ENCODE results near the gene ARHGEF17.

ARHGEF17 gene

GRCh38 chr11:73280626-73281025 is 27.4 kb upstream of the ARHGEF17 start:
- TF ChIP-seq CTCF (IDR thresholded peaks at IDR 0.05; ENCODE audit: poor library complexity, severe bottlenecking), result no peak

GRCh38 chr11:73281201-73281741 is 26.8 kb upstream of the ARHGEF17 start:
- H3K36me3 ChIP-seq (ENCODE audit: low read depth), result no peaks in the 10 kb centered on the region
- H3K27me3 ChIP-seq (ENCODE audit: insufficient read depth, poor library complexity, severe bottlenecking), result no peaks in the 10 kb centered on the region
- H3K27ac ChIP-seq (ENCODE audit: poor library complexity, severe bottlenecking), result no peak overlapping the region
- no peak overlapping the region for H3K4me3 ChIP-seq (ENCODE audit: severe bottlenecking)
- H3K9me3 ChIP-seq (ENCODE audit: severe bottlenecking), result no peaks in the 10 kb centered on the region
- ATAC-seq (ENCODE audit: low read depth) (no peak), DNase-seq (ENCODE audit: low spot score) (peak; percentile 19)
- no peaks in the 10 kb centered on the region for H3K4me1 ChIP-seq (ENCODE audit: insufficient read depth, poor library complexity, severe bottlenecking)
- TF ChIP-seq CTCF (IDR thresholded peaks at IDR 0.05; ENCODE audit: poor library complexity, severe bottlenecking), result no peak

More at GRCh38 chr11:73280626-73281025, 27.4 kb upstream of the ARHGEF17 start:
- Histone ChIP-seq H3K9me3 (ENCODE audit: severe bottlenecking) (no peaks in the 10 kb centered on the region), H3K27ac (ENCODE audit: poor library complexity, severe bottlenecking) (no peak overlapping the region), H3K4me1 (ENCODE audit: insufficient read depth, poor library complexity, severe bottlenecking) (no peaks in the 10 kb centered on the region), H3K36me3 (ENCODE audit: low read depth) (no peaks in the 10 kb centered on the region), H3K27me3 (ENCODE audit: insufficient read depth, poor library complexity, severe bottlenecking) (no peaks in the 10 kb centered on the region), H3K4me3 (ENCODE audit: severe bottlenecking) (no peak overlapping the region)
- DNase-seq (ENCODE audit: low spot score), result peak; percentile 15
- ATAC-seq (ENCODE audit: low read depth), result no peak

- Histone ChIP-seq H3K4me1 (ENCODE audit: insufficient read depth, poor library complexity, severe bottlenecking) (no peaks in the 10 kb centered on the region), H3K27me3 (ENCODE audit: insufficient read depth, poor library complexity, severe bottlenecking) (no peaks in the 10 kb centered on the region), H3K27ac (ENCODE audit: poor library complexity, severe bottlenecking) (no peak overlapping the region), H3K36me3 (ENCODE audit: low read depth) (no peaks in the 10 kb centered on the region), H3K9me3 (ENCODE audit: severe bottlenecking) (no peaks in the 10 kb centered on the region), H3K4me3 (ENCODE audit: severe bottlenecking) (no peak overlapping the region)
- no peak for DNase-seq (ENCODE audit: low spot score)
- no peak for TF ChIP-seq CTCF (IDR thresholded peaks at IDR 0.05; ENCODE audit: poor library complexity, severe bottlenecking)
- no peak for ATAC-seq (ENCODE audit: low read depth)
These were observed 26.0 kb upstream of the ARHGEF17 start for GRCh38 chr11:73281796-73282660.

- Histone ChIP-seq H3K4me3 (ENCODE audit: severe bottlenecking) (no peak overlapping the region), H3K36me3 (ENCODE audit: low read depth) (no peaks in the 10 kb centered on the region), H3K4me1 (ENCODE audit: insufficient read depth, poor library complexity, severe bottlenecking) (no peaks in the 10 kb centered on the region), H3K9me3 (ENCODE audit: severe bottlenecking) (no peaks in the 10 kb centered on the region), H3K27me3 (ENCODE audit: insufficient read depth, poor library complexity, severe bottlenecking) (no peaks in the 10 kb centered on the region), H3K27ac (ENCODE audit: poor library complexity, severe bottlenecking) (no peak overlapping the region)
- no peak for DNase-seq (ENCODE audit: low spot score)
- ATAC-seq (ENCODE audit: low read depth), result no peak
- TF ChIP-seq CTCF (IDR thresholded peaks at IDR 0.05; ENCODE audit: poor library complexity, severe bottlenecking), result no peak
These were observed 24.6 kb upstream of the ARHGEF17 start for GRCh38 chr11:73283276-73284000.
